Measurements from ENCODE around the gene VPS39.

Gene VPS39

DNA sequence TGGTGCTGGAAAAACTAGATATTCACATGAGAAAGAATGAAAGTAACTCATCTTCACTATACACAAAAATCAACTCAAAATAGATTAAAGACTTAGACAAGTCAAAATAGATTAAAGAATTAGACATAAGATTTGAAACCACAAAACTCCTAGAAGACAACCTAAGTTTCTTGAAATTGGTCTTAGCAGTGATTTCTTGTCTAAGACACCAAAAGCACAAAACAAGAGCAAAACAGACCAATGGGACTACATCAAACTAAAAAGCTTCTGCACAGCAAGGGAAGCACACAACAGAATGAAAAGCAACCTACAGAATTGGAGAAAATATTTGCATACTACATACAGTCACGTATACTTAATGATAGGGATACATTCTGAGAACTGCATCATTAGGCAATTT, 6.5 kb upstream of the VPS39 start:
- H3K27ac Mint-ChIP-seq = no peak overlapping the region
- no peak overlapping the region for H3K4me3 Mint-ChIP-seq
- no peaks in the 10 kb centered on the region for H3K4me1 Mint-ChIP-seq (ENCODE audit: low read depth)
- H3K9me3 Mint-ChIP-seq = no peaks in the 10 kb centered on the region
- H3K27me3 Mint-ChIP-seq (ENCODE audit: low read depth) = no peaks in the 10 kb centered on the region
- peaks cover 52% of the 10 kb centered on the region for H3K36me3 Mint-ChIP-seq (ENCODE audit: low read depth)

DNA sequence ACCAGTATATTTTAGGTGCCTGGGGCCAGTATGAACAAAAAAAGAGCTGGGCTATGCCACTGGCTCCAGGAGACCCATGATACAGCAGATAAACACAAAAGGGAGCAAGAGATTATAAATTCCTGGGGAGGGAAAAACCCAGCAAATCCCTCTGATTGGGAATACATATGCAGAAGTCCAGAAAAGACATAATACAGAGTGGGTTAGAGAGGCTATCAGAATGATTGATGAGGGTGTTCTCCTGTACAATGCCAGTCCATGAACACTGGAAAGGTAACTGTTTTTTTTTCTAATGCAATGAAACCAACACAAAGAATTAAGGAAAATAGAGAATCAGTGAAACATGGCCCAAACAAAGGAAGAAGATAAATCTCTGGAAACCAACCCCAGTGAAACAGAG, 5.4 kb upstream of the VPS39 start:
- Mint-ChIP-seq H3K4me3 (no peak overlapping the region), H3K27me3 (ENCODE audit: low read depth) (no peaks in the 10 kb centered on the region), H3K9me3 (no peaks in the 10 kb centered on the region), H3K36me3 (ENCODE audit: low read depth) (peaks cover 45% of the 10 kb centered on the region), H3K27ac (no peak overlapping the region), H3K4me1 (ENCODE audit: low read depth) (no peaks in the 10 kb centered on the region)

DNA sequence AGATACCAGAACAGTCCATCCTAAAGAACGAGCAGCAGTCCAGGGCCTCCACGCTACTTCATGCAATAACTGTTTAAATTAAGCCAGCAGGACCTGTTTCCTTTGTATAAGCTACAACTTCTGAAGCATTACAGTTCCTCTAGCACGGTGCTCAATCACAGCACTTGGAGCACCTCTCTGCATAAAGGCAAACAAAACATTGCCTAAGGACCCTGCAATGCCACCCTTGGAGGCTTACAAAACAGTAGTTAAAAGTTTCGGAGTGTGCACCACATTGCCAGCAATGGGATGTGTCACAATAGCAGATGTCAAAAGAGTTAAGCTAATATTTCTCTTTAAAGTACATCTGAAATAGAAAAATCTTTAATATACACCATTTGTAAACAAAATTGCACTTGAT, 2.6 kb upstream of the VPS39 start:
- peaks cover 43% of the 10 kb centered on the region for H3K36me3 Mint-ChIP-seq (ENCODE audit: low read depth)
- H3K27ac Mint-ChIP-seq = no peak overlapping the region

DNA sequence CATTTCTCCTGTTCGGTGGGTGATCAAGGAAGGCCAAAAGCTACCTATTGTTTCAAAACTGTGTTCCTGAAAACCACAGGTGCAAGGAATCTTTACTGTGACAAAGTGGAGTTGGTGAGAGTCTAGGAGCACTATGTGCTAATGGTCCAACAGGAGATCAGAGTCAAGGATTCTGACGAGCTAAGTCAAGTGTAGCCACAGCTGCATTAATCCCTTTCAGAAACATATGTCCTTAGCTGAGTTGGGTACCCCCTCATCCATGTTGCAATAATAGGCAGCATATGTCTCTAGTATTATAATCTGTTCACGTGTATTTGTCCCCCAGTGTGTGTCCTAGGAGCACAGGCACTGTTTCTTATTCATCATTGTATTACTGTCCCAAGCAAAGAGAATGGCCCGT, 1.7 kb downstream of the VPS39 start:
- H3K36me3 Mint-ChIP-seq (ENCODE audit: low read depth) = peaks cover 30% of the 10 kb centered on the region
- peaks cover 26% of the 10 kb centered on the region for H3K4me1 Mint-ChIP-seq (ENCODE audit: low read depth)
- H3K27ac Mint-ChIP-seq = peak overlapping the region; percentile 26
- no peaks in the 10 kb centered on the region for H3K27me3 Mint-ChIP-seq (ENCODE audit: low read depth)
- H3K4me3 Mint-ChIP-seq = peak overlapping the region; percentile 51
- peaks cover 3% of the 10 kb centered on the region for H3K9me3 Mint-ChIP-seq

More for the DNA sequence above, 2.6 kb upstream of the VPS39 start:
- Mint-ChIP-seq H3K27me3 (ENCODE audit: low read depth) (no peaks in the 10 kb centered on the region), H3K4me3 (no peak overlapping the region), H3K4me1 (ENCODE audit: low read depth) (peaks cover 18% of the 10 kb centered on the region), H3K9me3 (peaks cover 3% of the 10 kb centered on the region)

DNA sequence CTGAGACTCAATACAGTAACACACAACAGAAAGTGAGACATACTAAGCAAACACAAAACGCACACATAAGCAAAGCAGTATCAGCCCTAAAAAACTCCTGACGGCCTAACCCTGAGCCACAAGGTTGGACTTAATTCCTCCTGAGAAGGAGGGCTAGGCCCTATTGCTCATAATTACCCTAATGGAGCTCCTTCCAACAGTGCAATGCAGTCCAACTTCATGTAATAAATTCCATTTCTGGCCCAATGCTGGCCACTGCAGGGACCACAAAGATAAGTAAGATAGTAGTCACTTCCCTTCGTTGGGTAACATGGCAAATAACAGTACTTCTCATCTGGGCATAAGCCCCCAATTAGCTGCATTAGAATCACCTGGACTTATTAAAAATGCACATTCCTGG, 4.2 kb downstream of the VPS39 start:
- Mint-ChIP-seq H3K27me3 (ENCODE audit: low read depth) (no peaks in the 10 kb centered on the region), H3K27ac (no peak overlapping the region), H3K4me1 (ENCODE audit: low read depth) (peaks cover 26% of the 10 kb centered on the region), H3K4me3 (no peak overlapping the region), H3K9me3 (peaks cover 3% of the 10 kb centered on the region), H3K36me3 (ENCODE audit: low read depth) (peaks cover 26% of the 10 kb centered on the region)

DNA sequence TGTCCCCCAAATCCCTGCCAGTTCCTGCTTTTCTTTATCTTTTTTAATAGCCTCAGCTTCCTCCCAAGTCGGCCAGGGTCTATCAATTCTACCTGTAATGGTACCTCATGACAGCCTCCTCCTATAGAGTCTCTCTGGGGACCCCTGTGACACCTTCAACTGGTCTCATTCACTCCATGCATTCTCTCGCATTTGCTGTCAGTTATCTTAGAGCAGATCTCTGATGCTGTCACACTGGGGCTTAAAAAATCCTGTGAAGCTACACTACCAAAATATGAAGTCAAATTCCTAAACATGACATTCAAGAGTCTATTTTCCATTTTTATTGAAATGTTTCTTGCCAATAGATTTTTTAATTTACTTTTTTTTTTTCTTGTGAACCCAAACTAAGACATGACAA, 5.5 kb downstream of the VPS39 start:
- no peaks in the 10 kb centered on the region for H3K9me3 Mint-ChIP-seq
- H3K4me1 Mint-ChIP-seq (ENCODE audit: low read depth) = peaks cover 22% of the 10 kb centered on the region
- peaks cover 26% of the 10 kb centered on the region for H3K36me3 Mint-ChIP-seq (ENCODE audit: low read depth)
- H3K27ac Mint-ChIP-seq = no peak overlapping the region
- H3K27me3 Mint-ChIP-seq (ENCODE audit: low read depth) = no peaks in the 10 kb centered on the region
- no peak overlapping the region for H3K4me3 Mint-ChIP-seq

DNA sequence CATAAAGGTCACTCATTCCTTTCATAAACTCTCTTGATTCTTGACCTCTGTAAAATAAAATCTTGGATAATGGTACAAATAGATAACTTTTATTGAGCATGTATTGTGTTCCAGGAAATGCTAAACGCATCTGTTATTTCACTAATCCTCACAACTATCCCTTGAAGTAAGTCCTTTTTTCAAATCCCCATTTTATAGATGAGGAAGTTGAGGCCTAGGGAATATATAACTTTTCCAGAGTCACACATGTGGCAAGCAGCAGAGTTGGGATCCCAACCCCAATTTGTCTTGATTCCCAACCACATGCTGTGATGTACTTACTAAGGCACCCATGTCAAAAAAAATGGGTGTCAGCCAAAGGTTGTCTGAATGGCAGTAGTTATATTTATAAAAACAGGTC, 6.3 kb downstream of the VPS39 start:
- Mint-ChIP-seq H3K27ac (no peak overlapping the region), H3K9me3 (no peaks in the 10 kb centered on the region), H3K27me3 (ENCODE audit: low read depth) (no peaks in the 10 kb centered on the region), H3K36me3 (ENCODE audit: low read depth) (peaks cover 25% of the 10 kb centered on the region), H3K4me3 (no peak overlapping the region), H3K4me1 (ENCODE audit: low read depth) (peaks cover 15% of the 10 kb centered on the region)

DNA sequence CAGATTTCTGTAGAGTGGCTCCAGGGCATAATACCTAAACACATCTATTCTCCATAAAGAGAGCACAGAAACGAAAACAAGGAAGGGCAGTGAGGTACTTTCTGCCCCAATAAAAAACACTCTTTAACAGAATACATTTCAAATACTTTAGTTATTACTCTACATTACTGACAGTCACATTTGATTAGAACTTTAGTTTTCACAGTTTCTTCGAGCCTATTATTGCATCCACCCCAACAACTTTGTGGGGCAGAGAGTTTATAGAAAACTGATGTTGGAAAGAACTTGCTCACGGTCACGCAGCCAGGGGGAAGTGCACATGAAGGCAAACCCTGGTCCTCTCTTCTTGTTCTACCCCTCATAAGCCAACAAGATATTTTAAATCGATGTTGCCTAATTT, 9.0 kb downstream of the VPS39 start:
- Mint-ChIP-seq H3K36me3 (ENCODE audit: low read depth) (peaks cover 31% of the 10 kb centered on the region), H3K4me1 (ENCODE audit: low read depth) (peaks cover 5% of the 10 kb centered on the region), H3K27me3 (ENCODE audit: low read depth) (no peaks in the 10 kb centered on the region), H3K9me3 (peaks cover 3% of the 10 kb centered on the region), H3K4me3 (no peak overlapping the region), H3K27ac (no peak overlapping the region)

DNA sequence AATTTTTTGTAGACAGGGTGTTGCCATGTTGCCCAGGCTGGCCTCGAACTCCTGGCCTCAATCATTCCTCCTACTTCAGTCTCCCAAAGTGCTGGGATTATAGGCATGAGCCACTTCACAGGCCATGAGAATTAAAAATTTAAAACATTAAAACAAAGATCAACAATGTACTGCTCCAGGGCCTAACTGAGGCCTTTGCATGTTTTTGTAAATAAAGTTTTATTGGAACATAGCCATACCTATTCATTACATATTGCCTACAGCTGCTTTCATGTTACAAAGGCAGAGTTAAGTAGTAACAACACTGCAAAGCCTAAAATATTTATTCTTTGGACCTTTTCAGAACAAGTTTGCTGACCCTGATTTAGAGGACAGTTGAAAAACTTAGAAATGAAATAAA, 9.6 kb downstream of the VPS39 start:
- Mint-ChIP-seq H3K4me3 (no peak overlapping the region), H3K9me3 (peaks cover 3% of the 10 kb centered on the region), H3K27me3 (ENCODE audit: low read depth) (no peaks in the 10 kb centered on the region), H3K27ac (no peak overlapping the region), H3K36me3 (ENCODE audit: low read depth) (peaks cover 31% of the 10 kb centered on the region), H3K4me1 (ENCODE audit: low read depth) (peaks cover 9% of the 10 kb centered on the region)

DNA sequence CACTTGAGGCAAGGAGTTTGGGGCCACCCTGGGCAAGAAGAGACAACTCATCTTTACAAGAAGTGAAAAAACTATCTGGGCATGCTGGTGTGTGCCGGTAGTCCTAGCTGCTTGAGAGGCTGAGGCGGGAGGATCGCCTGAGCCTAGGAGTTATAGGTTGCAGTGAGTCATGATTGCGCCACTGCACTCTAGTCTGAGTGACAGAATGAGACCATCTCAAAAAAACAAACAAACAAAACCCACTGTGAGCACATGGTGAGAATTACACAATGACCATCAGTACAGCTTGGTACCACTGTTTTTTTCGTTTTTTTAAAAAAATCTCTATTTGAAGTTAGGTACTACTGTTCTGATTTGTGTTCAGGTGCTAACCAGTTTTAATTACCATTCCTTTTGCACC, 13.6 kb downstream of the VPS39 start:
- peaks cover 43% of the 10 kb centered on the region for H3K36me3 Mint-ChIP-seq (ENCODE audit: low read depth)
- H3K27ac Mint-ChIP-seq = no peak overlapping the region
- peaks cover 28% of the 10 kb centered on the region for H3K4me1 Mint-ChIP-seq (ENCODE audit: low read depth)
- H3K4me3 Mint-ChIP-seq = no peak overlapping the region
- no peaks in the 10 kb centered on the region for H3K27me3 Mint-ChIP-seq (ENCODE audit: low read depth)
- peaks cover 3% of the 10 kb centered on the region for H3K9me3 Mint-ChIP-seq

DNA sequence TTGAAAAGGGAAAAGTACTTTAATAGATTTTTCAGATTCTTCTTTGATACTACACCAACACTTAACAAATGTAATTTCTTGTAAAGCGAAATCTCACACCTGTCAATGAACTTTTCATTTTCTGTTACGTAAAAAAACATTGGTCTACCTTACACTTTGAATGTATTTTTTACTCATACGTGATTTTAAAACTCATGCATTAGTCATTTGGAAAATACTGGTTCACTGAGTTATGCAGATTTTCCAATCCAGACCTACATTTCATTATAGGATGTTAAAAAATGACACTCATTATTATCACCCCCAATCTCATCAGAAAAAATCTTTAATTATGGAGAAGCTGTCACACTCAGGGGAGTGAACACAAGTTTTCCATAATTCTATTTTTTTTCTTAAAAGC, 14.7 kb downstream of the VPS39 start:
- Mint-ChIP-seq H3K9me3 (peaks cover 3% of the 10 kb centered on the region), H3K27ac (no peak overlapping the region), H3K27me3 (ENCODE audit: low read depth) (no peaks in the 10 kb centered on the region), H3K36me3 (ENCODE audit: low read depth) (peaks cover 40% of the 10 kb centered on the region), H3K4me3 (no peak overlapping the region), H3K4me1 (ENCODE audit: low read depth) (peaks cover 28% of the 10 kb centered on the region)

DNA sequence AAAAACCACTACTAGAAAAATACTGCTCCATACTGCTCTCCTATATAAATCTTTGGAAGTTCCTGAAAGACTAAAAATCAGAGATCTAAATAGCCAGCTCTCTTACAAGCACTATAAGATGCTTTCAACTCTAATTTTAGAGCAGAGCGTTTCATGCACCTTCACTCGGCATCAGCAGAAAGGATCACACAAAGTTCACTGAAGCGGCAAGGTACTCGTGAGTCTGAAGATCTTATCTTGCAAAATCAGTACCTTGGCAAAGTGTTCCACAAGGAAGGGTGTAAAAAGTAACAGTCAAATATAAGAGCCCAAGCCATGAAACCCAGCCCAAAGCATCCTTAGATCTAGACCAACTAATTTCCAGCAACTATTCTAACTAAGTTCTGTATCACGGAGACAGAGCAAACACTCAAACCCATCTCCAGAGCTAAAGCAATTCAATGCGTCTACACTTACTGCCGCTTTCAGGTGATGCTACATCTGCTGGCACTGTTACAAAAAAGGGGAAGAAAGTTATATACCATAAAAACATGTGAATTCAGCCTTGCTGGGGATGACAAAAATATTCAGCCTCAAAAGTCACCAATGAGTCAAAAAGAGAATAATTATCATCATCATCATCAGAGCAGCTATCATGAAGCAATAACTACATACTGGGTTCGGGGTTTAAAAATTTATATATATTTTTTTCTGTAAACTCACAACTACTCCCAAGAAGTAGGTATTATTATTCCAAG, 16.3 kb downstream of the VPS39 start:
- Mint-ChIP-seq H3K4me3 (no peak overlapping the region), H3K27ac (no peak overlapping the region), H3K9me3 (peaks cover 3% of the 10 kb centered on the region), H3K36me3 (ENCODE audit: low read depth) (peaks cover 40% of the 10 kb centered on the region), H3K27me3 (ENCODE audit: low read depth) (no peaks in the 10 kb centered on the region), H3K4me1 (ENCODE audit: low read depth) (peaks cover 28% of the 10 kb centered on the region)

DNA sequence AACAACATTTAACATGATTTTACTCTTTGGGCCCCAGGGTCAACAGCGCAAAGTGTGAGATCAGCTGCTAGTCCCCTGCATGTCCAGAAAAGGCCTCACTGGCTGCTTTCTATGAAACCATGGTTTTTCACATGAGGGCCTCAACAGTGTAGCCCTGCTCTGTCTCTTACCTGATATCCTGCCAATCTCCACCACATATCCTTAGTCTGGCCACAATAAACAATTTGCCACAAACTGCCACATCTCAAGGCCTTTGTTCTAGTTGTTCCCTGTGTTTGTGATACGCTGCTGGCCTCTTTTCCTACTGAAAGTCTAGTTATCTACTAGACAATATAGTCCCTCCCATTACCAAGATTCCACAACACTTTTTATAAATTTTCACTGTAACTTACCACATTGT, 17.7 kb downstream of the VPS39 start:
- Mint-ChIP-seq H3K27ac (no peak overlapping the region), H3K27me3 (ENCODE audit: low read depth) (no peaks in the 10 kb centered on the region), H3K4me3 (no peak overlapping the region), H3K4me1 (ENCODE audit: low read depth) (peaks cover 28% of the 10 kb centered on the region), H3K9me3 (no peaks in the 10 kb centered on the region), H3K36me3 (ENCODE audit: low read depth) (peaks cover 34% of the 10 kb centered on the region)

DNA sequence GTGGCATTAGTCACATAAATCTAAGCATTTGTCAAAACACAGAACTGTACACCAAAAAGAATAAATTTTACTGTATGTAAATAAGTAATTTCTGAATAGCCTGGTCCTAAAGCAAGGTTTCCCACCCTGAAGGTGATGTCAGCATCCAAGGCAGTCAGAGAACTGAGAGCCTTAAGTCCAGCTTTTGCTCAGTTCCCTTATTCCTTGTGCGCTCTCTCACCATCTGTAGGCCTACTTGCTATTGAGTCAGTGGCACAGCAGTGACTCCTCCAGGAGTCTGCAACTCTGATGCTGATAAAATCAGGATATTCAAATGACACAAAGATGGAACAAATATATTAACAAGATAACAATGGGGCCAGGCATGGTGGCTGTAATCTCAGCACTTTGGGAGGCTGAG, 22.3 kb downstream of the VPS39 start:
- Mint-ChIP-seq H3K4me1 (ENCODE audit: low read depth) (peaks cover 8% of the 10 kb centered on the region), H3K36me3 (ENCODE audit: low read depth) (peaks cover 45% of the 10 kb centered on the region), H3K27ac (no peak overlapping the region), H3K4me3 (no peak overlapping the region), H3K27me3 (ENCODE audit: low read depth) (no peaks in the 10 kb centered on the region), H3K9me3 (no peaks in the 10 kb centered on the region)

DNA sequence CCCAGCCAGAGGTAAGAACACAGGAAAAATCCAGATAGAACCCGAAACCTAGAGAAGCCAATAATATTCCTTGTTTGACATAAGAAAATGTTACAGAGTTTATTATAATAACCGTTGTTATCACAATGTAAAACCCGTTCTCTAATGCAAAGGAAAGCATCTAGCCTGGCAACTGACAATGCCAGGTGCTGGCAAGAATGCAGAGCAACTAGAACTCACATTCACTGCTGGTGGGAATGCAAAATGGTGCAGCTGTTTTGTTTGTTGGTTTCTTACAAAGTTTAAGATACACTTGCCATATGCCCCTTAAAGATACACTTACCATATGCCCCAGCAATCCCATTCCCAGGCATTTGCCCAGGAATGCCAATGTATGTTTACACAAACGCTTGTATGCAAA, 23.4 kb downstream of the VPS39 start:
- Mint-ChIP-seq H3K9me3 (no peaks in the 10 kb centered on the region), H3K36me3 (ENCODE audit: low read depth) (peaks cover 42% of the 10 kb centered on the region), H3K27ac (no peak overlapping the region), H3K4me1 (ENCODE audit: low read depth) (no peaks in the 10 kb centered on the region), H3K27me3 (ENCODE audit: low read depth) (no peaks in the 10 kb centered on the region), H3K4me3 (no peak overlapping the region)

DNA sequence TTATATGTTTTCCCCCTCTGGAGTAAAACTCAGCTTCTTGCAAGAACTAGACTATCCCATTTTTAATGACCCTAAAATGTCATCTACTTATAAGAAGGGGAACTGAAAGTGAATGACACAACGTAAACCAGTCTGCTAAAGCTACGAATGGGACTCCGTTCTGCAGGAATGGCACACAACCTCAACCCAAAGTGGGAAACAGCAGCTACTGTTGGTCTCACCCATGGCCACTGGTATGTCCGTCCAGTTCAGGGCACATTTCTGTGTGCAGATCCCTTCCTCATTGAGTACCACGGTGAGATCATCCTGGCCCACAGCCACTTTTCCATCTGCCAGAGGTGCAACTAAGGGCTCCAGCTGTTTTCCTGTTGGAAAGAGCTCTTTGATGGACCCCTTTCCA, 23.8 kb downstream of the VPS39 start:
- peaks cover 42% of the 10 kb centered on the region for H3K36me3 Mint-ChIP-seq (ENCODE audit: low read depth)
- H3K9me3 Mint-ChIP-seq = no peaks in the 10 kb centered on the region
- no peaks in the 10 kb centered on the region for H3K27me3 Mint-ChIP-seq (ENCODE audit: low read depth)
- H3K27ac Mint-ChIP-seq = no peak overlapping the region
- H3K4me3 Mint-ChIP-seq = no peak overlapping the region
- H3K4me1 Mint-ChIP-seq (ENCODE audit: low read depth) = no peaks in the 10 kb centered on the region

Data from T-helper 1 cell treated with Interleukin-12 subunit alpha and Interleukin-12 subunit beta and Interleukin-4 antibody, amounts not matched to agents 30 μg/mL and 1 μg/mL, for 36 hours (primary cell).